Measurements from ENCODE around the gene RECQL5.

DNA sequence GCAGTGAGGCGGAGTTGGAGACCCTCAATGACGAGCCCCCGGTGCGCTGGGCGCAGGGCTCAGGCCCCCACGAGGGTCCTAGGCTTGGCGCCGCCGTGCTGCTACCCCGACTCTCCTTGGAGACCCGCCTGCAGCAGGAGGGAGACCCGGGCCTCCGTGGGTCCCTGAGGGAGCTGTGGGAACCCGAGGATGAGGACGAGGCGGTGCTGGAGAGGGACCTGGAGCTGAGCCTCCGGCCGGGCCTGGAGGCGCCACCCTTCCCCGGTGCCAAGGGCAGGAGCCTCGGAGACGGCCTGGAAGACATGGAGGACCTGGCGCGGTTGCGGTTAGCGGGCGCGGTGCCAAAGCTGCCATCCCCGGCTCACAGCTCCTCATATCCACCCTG, 77.0 kb downstream of the RECQL5 start:
- TF ChIP-seq, protein P1, sequence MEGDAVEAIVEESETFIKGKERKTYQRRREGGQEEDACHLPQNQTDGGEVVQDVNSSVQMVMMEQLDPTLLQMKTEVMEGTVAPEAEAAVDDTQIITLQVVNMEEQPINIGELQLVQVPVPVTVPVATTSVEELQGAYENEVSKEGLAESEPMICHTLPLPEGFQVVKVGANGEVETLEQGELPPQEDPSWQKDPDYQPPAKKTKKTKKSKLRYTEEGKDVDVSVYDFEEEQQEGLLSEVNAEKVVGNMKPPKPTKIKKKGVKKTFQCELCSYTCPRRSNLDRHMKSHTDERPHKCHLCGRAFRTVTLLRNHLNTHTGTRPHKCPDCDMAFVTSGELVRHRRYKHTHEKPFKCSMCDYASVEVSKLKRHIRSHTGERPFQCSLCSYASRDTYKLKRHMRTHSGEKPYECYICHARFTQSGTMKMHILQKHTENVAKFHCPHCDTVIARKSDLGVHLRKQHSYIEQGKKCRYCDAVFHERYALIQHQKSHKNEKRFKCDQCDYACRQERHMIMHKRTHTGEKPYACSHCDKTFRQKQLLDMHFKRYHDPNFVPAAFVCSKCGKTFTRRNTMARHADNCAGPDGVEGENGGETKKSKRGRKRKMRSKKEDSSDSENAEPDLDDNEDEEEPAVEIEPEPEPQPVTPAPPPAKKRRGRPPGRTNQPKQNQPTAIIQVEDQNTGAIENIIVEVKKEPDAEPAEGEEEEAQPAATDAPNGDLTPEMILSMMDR (IDR thresholded peaks at IDR 0.05): no peak
- TF ChIP-seq POLR2A (IDR thresholded peaks at IDR 0.05): no peak
